Measurements from ENCODE around the gene GSC2.

The GSC2 gene

GRCh38 chr22:19149047-19149883 is 827 bp downstream of the GSC2 start:
- DNase-seq (ENCODE audit: low read depth, low spot score): no peak
- Histone ChIP-seq H3K9me3 (ENCODE audit: insufficient read depth, low read length) (no peaks in the 10 kb centered on the region), H3K4me1 (ENCODE audit: insufficient read depth, insufficient read length) (peaks cover 4% of the 10 kb centered on the region), H3K27me3 (ENCODE audit: insufficient read depth, insufficient read length) (peaks cover 59% of the 10 kb centered on the region), H3K36me3 (ENCODE audit: insufficient read depth, insufficient read length, low read length) (no peaks in the 10 kb centered on the region), H3K9ac (ENCODE audit: insufficient read length, low read depth) (peak overlapping the region; percentile 64), H3K4me3 (ENCODE audit: insufficient read length, low read depth) (peak overlapping the region; percentile 40)
- TF ChIP-seq ZNF274 (IDR thresholded peaks at IDR 0.05; ENCODE audit: low read depth, low read length) (no peak), YY1 (IDR thresholded peaks at IDR 0.05; ENCODE audit: insufficient read depth, insufficient read length) (no peak), SUZ12 (IDR thresholded peaks at IDR 0.05; ENCODE audit: extremely low read depth, insufficient read depth, insufficient read length) (no peak)

DNA sequence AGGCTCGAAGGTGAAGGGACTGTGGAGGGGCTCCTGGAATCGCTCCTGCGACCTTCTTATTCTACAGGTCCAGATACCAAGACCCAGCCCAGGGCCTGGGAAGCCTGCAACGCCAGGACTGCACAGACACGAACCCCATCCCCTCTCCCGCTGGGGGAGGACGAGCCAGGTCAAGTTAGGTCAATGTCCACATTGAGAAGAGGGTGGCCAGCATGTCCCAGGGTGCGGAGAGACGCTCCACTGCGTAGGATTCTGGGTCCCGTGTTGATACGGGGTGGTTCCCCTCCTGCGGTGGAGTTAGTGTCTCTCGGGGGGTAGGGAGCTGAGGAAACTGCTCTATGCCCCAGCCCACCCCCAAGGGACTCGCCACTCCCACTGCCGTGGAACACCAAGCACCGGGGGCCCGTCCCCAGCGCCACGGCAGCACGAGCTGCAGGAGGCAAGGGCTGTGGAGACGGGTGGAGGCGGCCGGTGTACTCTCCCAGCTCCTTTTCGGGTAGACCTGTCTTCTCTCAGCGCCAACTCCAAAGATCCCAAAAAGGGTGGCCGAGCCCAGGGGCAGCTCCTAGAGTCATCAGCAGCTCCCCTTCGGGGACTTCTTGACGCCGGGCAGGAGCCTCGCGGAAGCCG is 1.6 kb downstream of the GSC2 start:
- H3K27me3 ChIP-seq (ENCODE audit: insufficient read depth, insufficient read length): peaks cover 54% of the 10 kb centered on the region
- DNase-seq (ENCODE audit: low read depth, low spot score): no peak
- H3K4me3 ChIP-seq (ENCODE audit: insufficient read length, low read depth): no peak overlapping the region
- H3K9ac ChIP-seq (ENCODE audit: insufficient read length, low read depth): no peak overlapping the region
- no peaks in the 10 kb centered on the region for H3K36me3 ChIP-seq (ENCODE audit: insufficient read depth, insufficient read length, low read length)
- peaks cover 4% of the 10 kb centered on the region for H3K4me1 ChIP-seq (ENCODE audit: insufficient read depth, insufficient read length)
- TF ChIP-seq ZNF274 (IDR thresholded peaks at IDR 0.05; ENCODE audit: low read depth, low read length) (no peak), YY1 (IDR thresholded peaks at IDR 0.05; ENCODE audit: insufficient read depth, insufficient read length) (no peak), SUZ12 (IDR thresholded peaks at IDR 0.05; ENCODE audit: extremely low read depth, insufficient read depth, insufficient read length) (no peak)
- no peaks in the 10 kb centered on the region for H3K9me3 ChIP-seq (ENCODE audit: insufficient read depth, low read length)

GRCh38 chr22:19147195-19147780 is 2.8 kb downstream of the GSC2 start:
- no peak overlapping the region for H3K4me3 ChIP-seq (ENCODE audit: insufficient read length, low read depth)
- H3K9me3 ChIP-seq (ENCODE audit: insufficient read depth, low read length): no peaks in the 10 kb centered on the region
- peaks cover 8% of the 10 kb centered on the region for H3K36me3 ChIP-seq (ENCODE audit: insufficient read depth, insufficient read length, low read length)
- H3K4me1 ChIP-seq (ENCODE audit: insufficient read depth, insufficient read length): peaks cover 6% of the 10 kb centered on the region
- H3K9ac ChIP-seq (ENCODE audit: insufficient read length, low read depth): no peak overlapping the region
- no peak for TF ChIP-seq ZNF274 (IDR thresholded peaks at IDR 0.05; ENCODE audit: low read depth, low read length)
- TF ChIP-seq SUZ12 (IDR thresholded peaks at IDR 0.05; ENCODE audit: extremely low read depth, insufficient read depth, insufficient read length): no peak
- no peak for TF ChIP-seq YY1 (IDR thresholded peaks at IDR 0.05; ENCODE audit: insufficient read depth, insufficient read length)
- no peak for DNase-seq (ENCODE audit: low read depth, low spot score)
- H3K27me3 ChIP-seq (ENCODE audit: insufficient read depth, insufficient read length): peaks cover 45% of the 10 kb centered on the region

GRCh38 chr22:19146215-19146968 is 3.7 kb downstream of the GSC2 start:
- peaks cover 36% of the 10 kb centered on the region for H3K27me3 ChIP-seq (ENCODE audit: insufficient read depth, insufficient read length)
- no peak overlapping the region for H3K9ac ChIP-seq (ENCODE audit: insufficient read length, low read depth)
- peaks cover 15% of the 10 kb centered on the region for H3K36me3 ChIP-seq (ENCODE audit: insufficient read depth, insufficient read length, low read length)
- DNase-seq (ENCODE audit: low read depth, low spot score): no peak
- TF ChIP-seq SUZ12 (IDR thresholded peaks at IDR 0.05; ENCODE audit: extremely low read depth, insufficient read depth, insufficient read length): no peak
- no peak for TF ChIP-seq ZNF274 (IDR thresholded peaks at IDR 0.05; ENCODE audit: low read depth, low read length)
- TF ChIP-seq YY1 (IDR thresholded peaks at IDR 0.05; ENCODE audit: insufficient read depth, insufficient read length): no peak
- no peaks in the 10 kb centered on the region for H3K9me3 ChIP-seq (ENCODE audit: insufficient read depth, low read length)
- H3K4me1 ChIP-seq (ENCODE audit: insufficient read depth, insufficient read length): peaks cover 6% of the 10 kb centered on the region
- no peak overlapping the region for H3K4me3 ChIP-seq (ENCODE audit: insufficient read length, low read depth)

DNA sequence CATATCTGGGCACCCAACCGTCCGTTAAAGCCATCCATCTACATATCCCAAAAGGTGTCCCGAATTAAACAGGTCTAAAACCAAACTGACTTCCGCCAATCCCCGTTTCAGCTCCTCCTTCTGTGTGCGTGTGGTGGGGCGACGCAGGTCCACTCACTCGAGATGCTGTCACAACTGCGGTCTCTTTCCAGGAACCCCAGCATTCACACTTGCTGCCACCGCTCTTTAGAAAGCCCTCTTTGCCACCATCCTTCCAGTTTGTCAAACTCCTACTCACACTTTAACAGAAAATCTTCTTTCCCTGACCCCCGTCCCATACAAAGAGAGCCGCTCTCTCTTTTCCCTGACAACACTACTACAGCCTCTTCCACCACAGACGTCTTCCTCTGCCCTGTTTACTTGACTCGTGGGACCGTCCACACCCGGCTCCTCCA is 6.1 kb downstream of the GSC2 start:
- Histone ChIP-seq H3K4me1 (ENCODE audit: insufficient read depth, insufficient read length) (peaks cover 6% of the 10 kb centered on the region), H3K36me3 (ENCODE audit: insufficient read depth, insufficient read length, low read length) (peaks cover 39% of the 10 kb centered on the region), H3K9me3 (ENCODE audit: insufficient read depth, low read length) (no peaks in the 10 kb centered on the region), H3K27me3 (ENCODE audit: insufficient read depth, insufficient read length) (peaks cover 15% of the 10 kb centered on the region), H3K9ac (ENCODE audit: insufficient read length, low read depth) (peak overlapping the region; percentile 97), H3K4me3 (ENCODE audit: insufficient read length, low read depth) (peak overlapping the region; percentile 97)
- no peak for DNase-seq (ENCODE audit: low read depth, low spot score)
- TF ChIP-seq ZNF274 (IDR thresholded peaks at IDR 0.05; ENCODE audit: low read depth, low read length) (no peak), YY1 (IDR thresholded peaks at IDR 0.05; ENCODE audit: insufficient read depth, insufficient read length) (no peak), SUZ12 (IDR thresholded peaks at IDR 0.05; ENCODE audit: extremely low read depth, insufficient read depth, insufficient read length) (no peak)

DNA sequence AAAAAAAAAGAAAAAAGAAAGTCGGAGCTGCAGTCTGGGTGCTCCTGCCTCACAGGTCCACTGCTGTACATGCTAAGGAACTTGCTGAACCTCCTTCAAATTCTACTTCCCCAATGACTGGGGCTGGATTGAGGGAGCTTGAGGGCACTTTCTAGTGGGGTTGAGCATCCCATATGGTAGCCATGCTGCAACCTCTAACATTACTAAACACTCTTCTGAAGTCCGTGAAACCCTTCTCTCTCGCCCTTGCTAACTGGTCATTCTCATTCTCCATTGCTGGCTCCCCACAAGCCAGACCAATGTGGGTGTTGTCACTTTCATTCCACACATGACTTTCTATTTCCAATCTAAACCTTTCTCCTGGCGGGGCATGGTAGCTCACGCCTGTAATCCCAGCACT is 6.9 kb downstream of the GSC2 start:
- Histone ChIP-seq H3K9me3 (ENCODE audit: insufficient read depth, low read length) (no peaks in the 10 kb centered on the region), H3K4me3 (ENCODE audit: insufficient read length, low read depth) (no peak overlapping the region), H3K4me1 (ENCODE audit: insufficient read depth, insufficient read length) (peaks cover 6% of the 10 kb centered on the region), H3K36me3 (ENCODE audit: insufficient read depth, insufficient read length, low read length) (peaks cover 46% of the 10 kb centered on the region), H3K27me3 (ENCODE audit: insufficient read depth, insufficient read length) (peaks cover 8% of the 10 kb centered on the region), H3K9ac (ENCODE audit: insufficient read length, low read depth) (no peak overlapping the region)
- TF ChIP-seq ZNF274 (IDR thresholded peaks at IDR 0.05; ENCODE audit: low read depth, low read length) (no peak), SUZ12 (IDR thresholded peaks at IDR 0.05; ENCODE audit: extremely low read depth, insufficient read depth, insufficient read length) (no peak), YY1 (IDR thresholded peaks at IDR 0.05; ENCODE audit: insufficient read depth, insufficient read length) (no peak)
- no peak for DNase-seq (ENCODE audit: low read depth, low spot score)

Data from NT2/D1 (cell line).